Caco-2 (cell line): ENCODE results near the gene PADI4. TPM values are rescaled to one million over a fixed set of nuclear protein-coding genes. Genes with fewer than 3 reads are reported as not detected.

Source experiments
- BruUV-seq: library from RNA; stranded (reverse); fragments of 400-500 nt; replicated peaks from 2 replicates; lab custom pipeline; 2021; lab: Mats Ljungman, UMichigan
- CTCF ChIA-PET: fragments of 300-600 bp; sonication (Branson Sonifier 250); formaldehyde crosslinking; loops from one replicate; lab custom pipeline; 2022; ENCODE audit warnings: antibody characterized with exemption; lab: Charles Lee
- POLR2A ChIA-PET: fragments of 300-600 bp; sonication (Branson Sonifier 250); formaldehyde crosslinking; loops from one replicate; lab custom pipeline; 2022; ENCODE audit warnings: antibody characterized with exemption; lab: Charles Lee
- DNase-seq, 2 experiments: peaks; one replicate each; pipeline versions ENCODE4 v3.0.0 to v3.0.0-alpha.2; 2020 to 2022
- H3K27me3 ChIP-seq: replicated peaks from 2 replicates; pipeline ENCODE4 v1.6.0; 2011; ENCODE audit warnings: low read length; ENCODE audit not compliant: control insufficient read depth, insufficient read depth
- H3K36me3 ChIP-seq: 2 replicates; pipeline ENCODE4 v1.5.1; 2011; ENCODE audit warnings: low read length; ENCODE audit not compliant: control insufficient read depth, insufficient read depth
- H3K4me1 ChIP-seq: fragments of 250-450 bp; sonication (Bioruptor Pico); 2 replicates; pipeline ENCODE4 v1.5.1; 2020; ENCODE audit warnings: mild to moderate bottlenecking
- H3K4me3 ChIP-seq: 2 replicates; pipeline ENCODE4 v1.5.1; 2011; ENCODE audit warnings: low read depth, mild to moderate bottlenecking, control low read depth, low read length
- H3K9me3 ChIP-seq: fragments of 250-450 bp; sonication (Bioruptor Pico); 2 replicates; pipeline ENCODE4 v1.5.1; 2020; ENCODE audit warnings: mild to moderate bottlenecking, moderate library complexity
- H3K27ac Mint-ChIP-seq: one replicate; pipeline ENCODE4 v1.8.0; 2022; ENCODE audit warnings: mixed read lengths; ENCODE audit not compliant: unreplicated experiment
- H3K27me3 Mint-ChIP-seq: one replicate; pipeline ENCODE4 v1.8.0; 2022; ENCODE audit warnings: mixed read lengths; ENCODE audit not compliant: insufficient read depth, unreplicated experiment
- H3K36me3 Mint-ChIP-seq: one replicate; pipeline ENCODE4 v1.8.0; 2022; ENCODE audit warnings: mild to moderate bottlenecking, mixed read lengths; ENCODE audit not compliant: insufficient read depth, unreplicated experiment
- H3K4me1 Mint-ChIP-seq: one replicate; pipeline ENCODE4 v1.8.0; 2022; ENCODE audit warnings: low read depth, mixed read lengths; ENCODE audit not compliant: unreplicated experiment
- H3K4me3 Mint-ChIP-seq: one replicate; pipeline ENCODE4 v1.8.0; 2022; ENCODE audit warnings: mild to moderate bottlenecking, moderate library complexity, mixed read lengths; ENCODE audit not compliant: unreplicated experiment
- H3K9me3 Mint-ChIP-seq: one replicate; pipeline ENCODE4 v1.8.0; 2022; ENCODE audit warnings: mixed read lengths; ENCODE audit not compliant: unreplicated experiment
- CTCF ChIP-seq, 2 experiments: fragments of 200-600 bp in 1 of 2; IDR thresholded peaks; 1 replicate in 1 of 2; 2 replicates in 1 of 2; pipeline versions ENCODE4 v1.5.1 to v1.8.0; 2011 to 2022; ENCODE audit warnings: antibody characterized with exemption in 1 of 2, control low read depth in 1 of 2, inconsistent platforms in 1 of 2, low read depth in 1 of 2, low read length in 1 of 2, mild to moderate bottlenecking in 1 of 2, moderate library complexity in 1 of 2; ENCODE audit not compliant: insufficient read depth in 1 of 2, severe bottlenecking in 1 of 2, unreplicated experiment in 1 of 2
- intact Hi-C: fragments of 100-400 bp; cut with micrococcal nuclease; formaldehyde crosslinking; loops from one replicate; pipeline ENCODE4 v1.10.0; 2022; ENCODE audit not compliant: unreplicated experiment
- total RNA-seq: library from RNA; stranded (reverse); gene quantifications from 2 replicates; pipeline ENCODE4 v1.2.3, GENCODE V29; 2022

Gene PADI4
- total RNA-seq, 1 experiment from 2014 or later, result not detected

DNA sequence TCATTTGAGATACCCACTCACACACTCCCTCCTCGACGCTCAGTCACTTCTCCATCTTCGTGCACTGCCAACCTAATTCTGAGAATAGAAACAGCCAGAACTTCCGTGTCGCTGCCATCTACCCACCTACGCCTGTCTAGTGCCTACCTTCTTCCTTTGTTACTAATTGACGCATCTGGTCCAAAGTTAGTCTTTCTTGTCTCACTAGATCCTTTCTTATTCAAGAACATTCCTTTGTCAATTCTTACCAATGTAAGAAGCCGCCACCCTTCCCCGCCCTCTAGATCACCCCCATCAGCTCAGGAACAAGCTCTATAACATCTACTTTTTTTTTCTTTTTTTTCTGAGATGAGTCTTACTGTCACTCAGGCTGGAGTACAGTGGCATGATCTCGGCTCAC is 67.7 kb downstream of the PADI4 start:
- Mint-ChIP-seq H3K4me1 (no peaks in the 10 kb centered on the region), H3K27me3 (peaks cover 4% of the 10 kb centered on the region), H3K4me3 (no peak overlapping the region), H3K9me3 (no peaks in the 10 kb centered on the region), H3K27ac (no peak overlapping the region), H3K36me3 (peaks cover 5% of the 10 kb centered on the region)
- Histone ChIP-seq H3K4me1 (no peaks in the 10 kb centered on the region), H3K4me3 (no peak overlapping the region), H3K9me3 (no peaks in the 10 kb centered on the region), H3K36me3 (no peaks in the 10 kb centered on the region), H3K27me3 (no peaks in the 10 kb centered on the region)
- POLR2A ChIA-PET, result no interaction called here
- CTCF ChIA-PET, result no interaction called here
- no peak for TF ChIP-seq CTCF (IDR thresholded peaks at IDR 0.05; ENCODE audit: insufficient read depth in 1 of 2, low read depth in 1 of 2, low read length in 1 of 2, severe bottlenecking in 1 of 2, unreplicated experiment in 1 of 2)
- intact Hi-C loops, result no loop called here
- DNase-seq, result no peak
- no TSS peak for BruUV-seq

- H3K4me1 ChIP-seq, result no peaks in the 10 kb centered on the region
- Mint-ChIP-seq H3K4me3 (no peak overlapping the region), H3K9me3 (no peaks in the 10 kb centered on the region), H3K36me3 (peaks cover 5% of the 10 kb centered on the region), H3K4me1 (no peaks in the 10 kb centered on the region), H3K27me3 (peaks cover 4% of the 10 kb centered on the region), H3K27ac (no peak overlapping the region)
- intact Hi-C loops, result no loop called here
- DNase-seq, result peak; percentile 6 to 39
- no peaks in the 10 kb centered on the region for H3K36me3 ChIP-seq
- CTCF ChIA-PET, result no interaction called here
- POLR2A ChIA-PET, result no interaction called here
- H3K27me3 ChIP-seq, result no peaks in the 10 kb centered on the region
- TF ChIP-seq CTCF (IDR thresholded peaks at IDR 0.05; ENCODE audit: insufficient read depth in 1 of 2, low read depth in 1 of 2, low read length in 1 of 2, severe bottlenecking in 1 of 2, unreplicated experiment in 1 of 2), result no peak
- no peak overlapping the region for H3K4me3 ChIP-seq
- no peaks in the 10 kb centered on the region for H3K9me3 ChIP-seq
- no TSS peak for BruUV-seq
Observed at GRCh38 chr1:17377325-17377953, 69.4 kb downstream of the PADI4 start.

DNA sequence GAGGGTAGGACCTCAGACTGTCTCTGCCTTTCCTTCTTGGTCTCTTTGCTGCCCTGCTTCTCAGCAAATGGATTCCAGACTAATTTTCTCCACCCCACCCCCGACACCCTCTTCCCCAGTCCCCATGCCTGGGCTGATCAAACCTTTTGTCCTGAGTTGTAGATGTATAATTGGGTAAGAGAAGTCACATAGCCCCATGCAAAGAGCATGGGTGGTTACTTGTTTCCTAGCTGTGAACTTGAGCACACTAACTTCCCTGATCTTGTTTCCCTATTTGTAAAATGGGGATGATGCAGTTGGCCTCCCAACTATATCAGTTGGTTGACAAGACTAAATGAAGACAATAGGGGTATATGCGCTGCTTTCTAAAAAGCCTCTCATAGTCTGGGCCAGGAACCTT is 73.2 kb downstream of the PADI4 start:
- H3K4me1 Mint-ChIP-seq, result no peaks in the 10 kb centered on the region
- Histone ChIP-seq H3K9me3 (no peaks in the 10 kb centered on the region), H3K27me3 (no peaks in the 10 kb centered on the region), H3K4me3 (no peak overlapping the region), H3K36me3 (no peaks in the 10 kb centered on the region), H3K4me1 (no peaks in the 10 kb centered on the region)
- no peak overlapping the region for H3K4me3 Mint-ChIP-seq
- no peak for DNase-seq
- H3K27ac Mint-ChIP-seq, result no peak overlapping the region
- ChIA-PET POLR2A (no interaction called here), CTCF (interaction anchor here (0.5 kb wide), 1 partner anchor 30 kb away, joined by 5 read pairs; no protein-coding TSS in a partner anchor)
- no peaks in the 10 kb centered on the region for H3K9me3 Mint-ChIP-seq
- BruUV-seq, result no TSS peak
- no peak for TF ChIP-seq CTCF (IDR thresholded peaks at IDR 0.05; ENCODE audit: insufficient read depth in 1 of 2, low read depth in 1 of 2, low read length in 1 of 2, severe bottlenecking in 1 of 2, unreplicated experiment in 1 of 2)
- peaks cover 5% of the 10 kb centered on the region for H3K36me3 Mint-ChIP-seq
- peaks cover 12% of the 10 kb centered on the region for H3K27me3 Mint-ChIP-seq
- intact Hi-C loops, result no loop called here
